Endothelial cell of umbilical vein (primary cell): ENCODE data around the gene COL5A1. TPM values are rescaled to one million over a fixed set of nuclear protein-coding genes. Genes with fewer than 3 reads are reported as not detected.

Source experiments
- BruUV-seq: library from RNA; stranded (reverse); fragments of 400-500 nt; replicated peaks from 2 replicates; lab custom pipeline; 2021; lab: Mats Ljungman, UMichigan
- CTCF ChIA-PET: fragments of 300-600, 350-600 bp; sonication (Branson Sonifier 250); formaldehyde crosslinking; loops from one replicate; lab custom pipeline; 2021; ENCODE audit warnings: antibody characterized with exemption, inconsistent platforms; lab: Charles Lee
- POLR2A ChIA-PET: fragments of 300-600, 350-600 bp; sonication (Branson Sonifier 250); formaldehyde crosslinking; loops from one replicate; lab custom pipeline; 2021; ENCODE audit warnings: antibody characterized with exemption, inconsistent platforms; lab: Charles Lee
- DNase-seq: peaks from one replicate; pipeline ENCODE4 v3.0.0-alpha.2; 2011; ENCODE audit warnings: low read depth, low spot score
- FAIRE-seq: peaks from 2 replicates; lab custom pipeline; 2011; peaks lifted over from hg19 to GRCh38; lab: Jason Lieb, UNC
- H2AFZ ChIP-seq: 2 replicates; pipeline ENCODE4 v1.6.0; 2012; ENCODE audit warnings: low read depth, low read length, control low read depth, inconsistent platforms
- H3K27ac ChIP-seq: 2 replicates; pipeline ENCODE4 v1.5.1; 2011; ENCODE audit warnings: low read depth, mild to moderate bottlenecking, control low read depth, low read length, moderate library complexity; ENCODE audit not compliant: insufficient read depth
- H3K27me3 ChIP-seq, 2 experiments: 2 replicates each; pipeline versions ENCODE4 v1.6.0 to v1.6.1; 2011; ENCODE audit warnings: low read length in 2 of 2, mixed read lengths in 1 of 2; ENCODE audit not compliant: control insufficient read depth in 2 of 2, insufficient read depth in 2 of 2
- H3K36me3 ChIP-seq, 2 experiments: 2 replicates in 1 of 2; 3 replicates in 1 of 2; pipeline ENCODE4 v1.5.1; 2011; ENCODE audit warnings: low read length in 2 of 2, mild to moderate bottlenecking in 1 of 2, moderate library complexity in 1 of 2; ENCODE audit not compliant: control insufficient read depth in 2 of 2, insufficient read depth in 2 of 2; ENCODE audit errors: extremely low read depth in 1 of 2
- H3K4me1 ChIP-seq: 3 replicates; pipeline ENCODE4 v1.5.1; 2011; ENCODE audit warnings: mild to moderate bottlenecking, low read length; ENCODE audit not compliant: control insufficient read depth, insufficient read depth; ENCODE audit errors: extremely low read depth
- H3K4me2 ChIP-seq: 2 replicates; pipeline ENCODE4 v1.6.1; 2011; ENCODE audit warnings: low read length, control low read depth, mixed read lengths; ENCODE audit not compliant: insufficient read depth
- H3K4me3 ChIP-seq, 3 experiments: fragments of 200-600 bp in 1 of 3; sonication (generic), shearing (Covaris generic) in 1 of 3; replicated peaks in 1 of 3; 2 replicates each; pipeline ENCODE4 v1.5.1; 2011 to 2016; ENCODE audit warnings: control low read depth in 3 of 3, low read length in 3 of 3, mild to moderate bottlenecking in 2 of 3, inconsistent platforms in 1 of 3, low read depth in 1 of 3, moderate library complexity in 1 of 3; ENCODE audit not compliant: insufficient read depth in 1 of 3
- H3K79me2 ChIP-seq: 2 replicates; pipeline ENCODE4 v1.6.0; 2012; ENCODE audit warnings: low read length, inconsistent platforms; ENCODE audit not compliant: control insufficient read depth, insufficient read depth
- H3K9ac ChIP-seq: replicated peaks from 2 replicates; pipeline ENCODE3; 2011; ENCODE audit warnings: low read length, control low read depth; ENCODE audit not compliant: insufficient read depth; ENCODE audit errors: extremely low read depth
- H3K9me1 ChIP-seq: replicated peaks from 3 replicates; pipeline ENCODE4 v1.6.0; 2011; ENCODE audit warnings: mild to moderate bottlenecking, low read length; ENCODE audit not compliant: control insufficient read depth, insufficient read depth; ENCODE audit errors: extremely low read depth
- H3K9me3 ChIP-seq: replicated peaks from 2 replicates; pipeline ENCODE4 v1.5.1; 2012; ENCODE audit warnings: low read length, inconsistent platforms; ENCODE audit not compliant: control insufficient read depth, insufficient read depth
- H4K20me1 ChIP-seq: replicated peaks from 2 replicates; pipeline ENCODE3; 2011; ENCODE audit warnings: mild to moderate bottlenecking, low read length; ENCODE audit not compliant: control insufficient read depth, insufficient read depth; ENCODE audit errors: extremely low read depth
- CTCF ChIP-seq, 2 donors: IDR thresholded peaks; 1 replicate in 1 of 2; 2 replicates in 1 of 2; pipeline ENCODE4 v1.5.1; 2011; ENCODE audit warnings: low read length in 2 of 2, mild to moderate bottlenecking in 2 of 2, moderate library complexity in 2 of 2, control low read depth in 1 of 2, inconsistent platforms in 1 of 2, low read depth in 1 of 2; ENCODE audit not compliant: insufficient read depth in 1 of 2; ENCODE audit errors: extremely low read depth in 1 of 2
- EZH2 ChIP-seq: IDR thresholded peaks from 2 replicates; pipeline ENCODE4 v1.6.1; 2012; ENCODE audit warnings: borderline replicate concordance, low read depth, mild to moderate bottlenecking, moderate library complexity, low read length, inconsistent platforms; ENCODE audit not compliant: severe bottlenecking
- FOS ChIP-seq: IDR thresholded peaks from 2 replicates; pipeline ENCODE4 v1.6.1; 2011; ENCODE audit warnings: mild to moderate bottlenecking, low read length, moderate library complexity, borderline replicate concordance; ENCODE audit not compliant: insufficient read depth
- GATA2 ChIP-seq: IDR thresholded peaks from 2 replicates; pipeline ENCODE4 v1.7.0; 2011; ENCODE audit warnings: low read depth, mild to moderate bottlenecking, moderate library complexity, mixed read lengths, low read length; ENCODE audit not compliant: insufficient read length, insufficient read depth
- JUN ChIP-seq: IDR thresholded peaks from 2 replicates; pipeline ENCODE4 v1.6.1; 2011; ENCODE audit warnings: borderline replicate concordance, low read depth; ENCODE audit not compliant: insufficient read length, insufficient read depth
- MAX ChIP-seq: IDR thresholded peaks from 2 replicates; pipeline ENCODE4 v1.6.1; 2011; ENCODE audit not compliant: insufficient read depth, insufficient read length
- MYC ChIP-seq: IDR thresholded peaks from one replicate; pipeline ENCODE4 v1.6.1; 2011; ENCODE audit warnings: mild to moderate bottlenecking, low read depth, low read length
- POLR2A ChIP-seq: IDR thresholded peaks from 2 replicates; pipeline ENCODE4 v1.6.1; 2012; ENCODE audit warnings: low read depth, mild to moderate bottlenecking, control low read depth, low read length
- POLR2AphosphoS5 ChIP-seq: IDR thresholded peaks from 2 replicates; pipeline ENCODE4 v1.6.1; 2012; ENCODE audit warnings: low read depth, mild to moderate bottlenecking, control low read depth, low read length, moderate library complexity; ENCODE audit not compliant: insufficient read depth
- dilution Hi-C: fragments of 300-500 bp; cut with MboI; formaldehyde crosslinking; loops from one replicate; pipeline ENCODE4 v1.15.0; 2019; ENCODE audit warnings: low sequenced_read_pairs; ENCODE audit not compliant: extremely low pct_ligation_motif_present
- intact Hi-C: fragments of 100-400 bp; cut with micrococcal nuclease; formaldehyde crosslinking; loops from one replicate; pipeline ENCODE4 v1.10.0; 2022
- polyA plus RNA-seq, 4 experiments: library from polyadenylated mRNA; depleted of rRNA in 3 of 4; stranded (reverse) in 3 of 4; unstranded in 1 of 4; fragments of >200 nt; gene quantifications; 2 replicates each; pipeline versions ENCODE4 v1.2.1 to v1.2.3, GENCODE V29; 2011 to 2012; ENCODE audit warnings: missing spikeins in 1 of 4
- total RNA-seq: library from RNA; stranded (reverse); gene quantifications from 2 replicates; pipeline ENCODE4 v1.2.3, GENCODE V29; 2021

Gene COL5A1
- total and polyA plus RNA-seq, 2 donors (not counting 3 experiments of a cell fraction or from before 2014, with no cell fraction given) = 97.4 to 175 TPM

DNA sequence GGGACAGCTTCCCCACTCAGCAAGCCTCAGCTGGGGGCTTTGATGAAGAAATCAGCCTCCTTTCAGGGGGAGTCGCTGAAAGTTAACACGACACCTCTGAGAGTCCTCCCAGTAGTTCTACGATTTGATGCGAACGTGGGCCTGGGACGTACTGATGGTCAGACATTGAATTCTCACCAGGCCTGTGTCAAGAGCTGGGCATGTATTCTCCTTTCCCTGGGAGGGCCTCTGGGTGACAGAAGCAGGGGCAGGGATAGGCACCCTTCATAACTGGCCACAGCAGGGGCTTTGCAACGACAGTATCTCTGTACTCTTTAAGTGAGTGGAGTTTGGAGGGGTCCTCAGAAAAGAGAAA lies 15.6 kb upstream of the COL5A1 start:
- DNase-seq (no peak), FAIRE-seq (no peak)
- POLR2A ChIA-PET = no interaction called here
- dilution Hi-C loops = no loop called here
- Histone ChIP-seq H3K4me2 (no peak overlapping the region), H3K27me3 (no peaks in the 10 kb centered on the region), H3K9me1 (no peaks in the 10 kb centered on the region), H3K36me3 (no peaks in the 10 kb centered on the region), H3K9me3 (no peaks in the 10 kb centered on the region), H3K79me2 (no peaks in the 10 kb centered on the region), H3K4me3 (no peak overlapping the region), H2AFZ (peak overlapping the region; percentile 90), H3K4me1 (peaks cover 23% of the 10 kb centered on the region), H3K9ac (peak overlapping the region; percentile 35), H4K20me1 (no peaks in the 10 kb centered on the region), H3K27ac (peak overlapping the region; percentile 60)
- CTCF ChIA-PET = interaction anchor here (1.8 kb wide), 2 partner anchors 23 to 151 kb away, joined by 5 to 6 read pairs; no protein-coding TSS in a partner anchor
- BruUV-seq = no TSS peak
- TF ChIP-seq MAX = no peak
- TF ChIP-seq GATA2 = no peak
- TF ChIP-seq FOS = no peak
- intact Hi-C loops = no loop called here

DNA sequence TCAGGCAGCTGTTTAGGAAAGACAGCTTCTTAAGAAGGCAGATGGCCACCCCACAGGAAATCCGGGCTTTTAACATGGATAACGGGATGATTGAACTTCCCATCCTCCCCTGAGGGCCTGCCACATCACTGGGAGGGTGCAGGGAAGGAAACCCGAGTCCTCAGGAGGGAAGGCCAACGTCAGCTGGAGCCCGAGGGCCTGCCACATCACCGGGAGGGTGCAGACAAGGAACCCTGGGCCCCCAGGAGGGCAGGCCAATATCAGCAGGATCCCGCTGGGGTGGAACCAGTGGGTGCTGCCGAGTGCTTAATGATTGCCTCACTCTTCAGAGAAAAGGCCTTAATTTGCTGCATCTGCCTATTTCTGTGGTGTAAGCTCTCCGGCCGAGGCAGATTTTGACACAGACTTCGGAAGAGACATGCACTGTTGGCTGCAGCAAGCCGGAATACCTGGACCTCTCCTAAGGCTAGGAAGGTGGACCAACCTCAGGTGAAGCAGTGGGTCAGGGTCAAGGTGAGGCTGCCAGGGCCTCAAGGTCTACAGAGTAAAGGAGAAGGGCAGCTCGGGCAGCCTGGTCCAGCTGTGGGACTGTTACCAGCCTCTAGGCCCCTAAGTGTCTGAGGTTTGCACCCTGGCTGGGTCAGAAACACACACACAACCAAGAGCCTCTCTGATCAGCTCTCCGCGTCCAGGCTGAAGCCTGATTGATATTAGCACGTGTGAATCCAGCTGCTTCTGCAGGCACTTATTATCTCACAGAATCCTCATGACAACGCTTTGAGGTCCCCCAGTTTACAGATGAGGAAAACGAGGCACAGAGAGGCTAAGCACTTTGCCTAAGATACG lies 14.8 kb upstream of the COL5A1 start:
- Histone ChIP-seq H3K4me2 (no peak overlapping the region), H3K9ac (no peak overlapping the region), H3K9me3 (no peaks in the 10 kb centered on the region), H3K27ac (no peak overlapping the region), H3K27me3 (no peaks in the 10 kb centered on the region), H2AFZ (peak overlapping the region; percentile 56), H3K4me3 (no peak overlapping the region), H3K36me3 (no peaks in the 10 kb centered on the region), H3K4me1 (peaks cover 22% of the 10 kb centered on the region), H3K9me1 (no peaks in the 10 kb centered on the region), H3K79me2 (no peaks in the 10 kb centered on the region), H4K20me1 (no peaks in the 10 kb centered on the region)
- TF ChIP-seq MAX (no peak), JUN (no peak), EZH2 (no peak), POLR2AphosphoS5 (no peak), CTCF (IDR thresholded peaks at IDR 0.05; ENCODE audit: extremely low read depth in 1 of 2, insufficient read depth in 1 of 2, low read depth in 1 of 2, low read length in 2 of 2) (no peak), MYC (no peak), GATA2 (no peak), POLR2A (no peak), FOS (no peak)
- CTCF ChIA-PET = interaction anchor here (0.8 to 2.5 kb wide), 4 partner anchors 14 to 177 kb away, joined by 3 to 7 read pairs (median 6); partner anchors contain the start of gene COL5A1
- POLR2A ChIA-PET = no interaction called here
- FAIRE-seq = no peak
- DNase-seq = no peak
- dilution Hi-C loops = no loop called here
- intact Hi-C loops = no loop called here
- no TSS peak for BruUV-seq
